Neural cell (in vitro differentiated cells): ENCODE results near the gene PCED1A. TPM values are rescaled to one million over a fixed set of nuclear protein-coding genes. Genes with fewer than 3 reads are reported as not detected.

Experiments
- H2AFZ ChIP-seq: fragments of 200-600, 300-800 bp; sonication (generic), shearing (Covaris generic); 2 replicates; pipeline ENCODE4 v1.6.0; 2014; ENCODE audit warnings: low read depth, mild to moderate bottlenecking, antibody characterized with exemption, low read length, moderate library complexity
- H3F3A ChIP-seq: fragments of 200-600 bp; shearing (Covaris generic); 2 replicates; pipeline ENCODE4 v1.6.1; 2016; ENCODE audit warnings: mild to moderate bottlenecking, moderate library complexity, mixed read lengths, antibody characterized with exemption, low read length; ENCODE audit not compliant: insufficient read depth, poor library complexity, severe bottlenecking
- H3K27ac ChIP-seq: fragments of 200-600, 300-800 bp; sonication (generic), shearing (Covaris generic); 2 replicates; pipeline ENCODE4 v1.5.1; 2014; ENCODE audit warnings: mild to moderate bottlenecking, low read length, moderate library complexity
- H3K27me3 ChIP-seq: fragments of 300-800, 200-600 bp; sonication (generic), shearing (Covaris generic); 2 replicates; pipeline ENCODE4 v1.6.0; 2014; ENCODE audit warnings: mild to moderate bottlenecking, low read depth, low read length, moderate library complexity; ENCODE audit not compliant: insufficient read depth
- H3K36me3 ChIP-seq: fragments of 300-800, 200-600 bp; sonication (generic), shearing (Covaris generic); 2 replicates; pipeline ENCODE4 v1.5.1; 2014; ENCODE audit warnings: mild to moderate bottlenecking, antibody characterized with exemption, low read length, moderate library complexity; ENCODE audit not compliant: insufficient read depth
- H3K4me2 ChIP-seq: fragments of 300-800, 200-600 bp; sonication (generic), shearing (Covaris generic); 2 replicates; pipeline ENCODE4 v1.6.0; 2014; ENCODE audit warnings: mild to moderate bottlenecking, low read length
- H3K4me3 ChIP-seq: fragments of 300-800, 200-600 bp; sonication (generic), shearing (Covaris generic); 2 replicates; pipeline ENCODE4 v1.5.1; 2014; ENCODE audit warnings: mild to moderate bottlenecking, low read length, moderate library complexity
- H3K79me2 ChIP-seq: fragments of 200-600 bp; shearing (Covaris generic); replicated peaks from 2 replicates; pipeline ENCODE4 v1.6.0; 2014; ENCODE audit warnings: mild to moderate bottlenecking, low read length, moderate library complexity; ENCODE audit not compliant: insufficient read depth
- H3K9ac ChIP-seq: fragments of 300-800, 200-600 bp; sonication (generic), shearing (Covaris generic); 2 replicates; pipeline ENCODE4 v1.6.1; 2016; ENCODE audit warnings: mild to moderate bottlenecking, low read length, mixed read lengths
- H3K9me2 ChIP-seq: fragments of 200-600 bp; shearing (Covaris generic); 2 replicates; pipeline ENCODE4 v1.6.1; 2016; ENCODE audit warnings: mild to moderate bottlenecking, low read length, mixed read lengths; ENCODE audit not compliant: insufficient read depth
- H3K9me3 ChIP-seq: fragments of 200-600, 300-800 bp; sonication (generic), shearing (Covaris generic); 2 replicates; pipeline ENCODE4 v1.6.1; 2016; ENCODE audit warnings: mild to moderate bottlenecking, mixed run types, low read length, moderate library complexity, mixed read lengths
- H4K20me1 ChIP-seq: fragments of 200-600 bp; shearing (Covaris generic); 2 replicates; pipeline ENCODE4 v1.6.1; 2016; ENCODE audit warnings: mild to moderate bottlenecking, mixed run types; ENCODE audit not compliant: insufficient read depth
- CTCF ChIP-seq: fragments of 450-650 bp; IDR thresholded peaks from 2 replicates; pipeline ENCODE4 v1.5.1; 2014; ENCODE audit warnings: antibody characterized with exemption, mild to moderate bottlenecking, moderate library complexity; ENCODE audit not compliant: poor library complexity, severe bottlenecking
- EP300 ChIP-seq: fragments of 450-650 bp; conservative IDR thresholded peaks from 2 replicates; pipeline ENCODE4 v1.6.1; 2014; ENCODE audit warnings: antibody characterized with exemption, mild to moderate bottlenecking, moderate library complexity; ENCODE audit not compliant: poor library complexity, severe bottlenecking
- EZH2 ChIP-seq: fragments of 200-600, 300-800 bp; shearing (Covaris generic), sonication (generic); IDR thresholded peaks from 2 replicates; pipeline ENCODE4 v1.6.1; 2014; ENCODE audit warnings: antibody characterized with exemption, low read length, borderline replicate concordance, mild to moderate bottlenecking; ENCODE audit not compliant: insufficient read depth, poor library complexity, severe bottlenecking
- MXI1 ChIP-seq: fragments of 450-650 bp; conservative IDR thresholded peaks from 2 replicates; pipeline ENCODE4 v1.6.1; 2014; ENCODE audit warnings: antibody characterized with exemption, mild to moderate bottlenecking; ENCODE audit not compliant: poor library complexity, severe bottlenecking
- POLR2AphosphoS5 ChIP-seq: IDR thresholded peaks from 2 replicates; pipeline ENCODE4 v1.6.1; 2012
- RAD21 ChIP-seq: fragments of 450-650 bp; conservative IDR thresholded peaks from 2 replicates; pipeline ENCODE4 v1.6.1; 2014; ENCODE audit warnings: antibody characterized with exemption, mild to moderate bottlenecking, moderate library complexity
- REST ChIP-seq: IDR thresholded peaks from 2 replicates; pipeline ENCODE4 v1.6.1; 2012; ENCODE audit warnings: borderline replicate concordance
- SMC3 ChIP-seq: fragments of 450-650 bp; conservative IDR thresholded peaks from 2 replicates; pipeline ENCODE4 v1.6.1; 2014; ENCODE audit warnings: antibody characterized with exemption, mild to moderate bottlenecking, moderate library complexity; ENCODE audit not compliant: poor library complexity
- TAF1 ChIP-seq: IDR thresholded peaks from 2 replicates; pipeline ENCODE4 v1.6.1; 2012; ENCODE audit warnings: low read depth
- polyA plus RNA-seq: library from polyadenylated mRNA; depleted of rRNA; stranded (reverse); fragments of >200 nt; gene quantifications from 2 replicates; pipeline ENCODE4 v1.2.3, GENCODE V29; 2014

PCED1A gene
- polyA plus RNA-seq, 1 donor from 2014 or later = 132 TPM

- H3F3A ChIP-seq = no peaks in the 10 kb centered on the region
- H3K4me2 ChIP-seq = no peak overlapping the region
- no peak overlapping the region for H3K4me3 ChIP-seq
- H2AFZ ChIP-seq = no peak overlapping the region
- TF ChIP-seq REST = no peak
- no peak for TF ChIP-seq MXI1
- no peak overlapping the region for H3K27ac ChIP-seq
- H3K79me2 ChIP-seq = peaks cover 74% of the 10 kb centered on the region
- no peaks in the 10 kb centered on the region for H3K27me3 ChIP-seq
- no peaks in the 10 kb centered on the region for H4K20me1 ChIP-seq
- H3K9ac ChIP-seq = no peak overlapping the region
- no peaks in the 10 kb centered on the region for H3K9me2 ChIP-seq
- no peaks in the 10 kb centered on the region for H3K36me3 ChIP-seq
- no peaks in the 10 kb centered on the region for H3K9me3 ChIP-seq
Observed at GRCh38 chr20:2880650-2881049, 40.2 kb upstream of the PCED1A start.

GRCh38 chr20:2879146-2879545 is 38.7 kb upstream of the PCED1A start:
- Histone ChIP-seq H3K9me3 (no peaks in the 10 kb centered on the region), H3K36me3 (no peaks in the 10 kb centered on the region), H3K27ac (no peak overlapping the region), H3K79me2 (peaks cover 79% of the 10 kb centered on the region), H3K9ac (no peak overlapping the region), H3F3A (no peaks in the 10 kb centered on the region), H3K4me2 (no peak overlapping the region), H3K27me3 (no peaks in the 10 kb centered on the region), H4K20me1 (no peaks in the 10 kb centered on the region), H2AFZ (no peak overlapping the region), H3K9me2 (no peaks in the 10 kb centered on the region), H3K4me3 (no peak overlapping the region)
- TF ChIP-seq SMC3 (no peak), CTCF (no peak), MXI1 (no peak)

- no peaks in the 10 kb centered on the region for H3F3A ChIP-seq
- H3K9ac ChIP-seq = no peak overlapping the region
- no peak overlapping the region for H3K4me2 ChIP-seq
- TF ChIP-seq SMC3 (no peak), CTCF (no peak), MXI1 (no peak), EZH2 (no peak), POLR2AphosphoS5 (no peak), RAD21 (no peak), REST (no peak), EP300 (no peak), TAF1 (no peak)
- H3K27me3 ChIP-seq = no peaks in the 10 kb centered on the region
- H3K4me3 ChIP-seq = no peak overlapping the region
- no peaks in the 10 kb centered on the region for H4K20me1 ChIP-seq
- H3K36me3 ChIP-seq = no peaks in the 10 kb centered on the region
- peaks cover 79% of the 10 kb centered on the region for H3K79me2 ChIP-seq
- no peak overlapping the region for H3K27ac ChIP-seq
- H3K9me2 ChIP-seq = no peaks in the 10 kb centered on the region
- no peaks in the 10 kb centered on the region for H3K9me3 ChIP-seq
- H2AFZ ChIP-seq = no peak overlapping the region
Observed at GRCh38 chr20:2878515-2878914, 38.1 kb upstream of the PCED1A start.
